H1 (cell line): ENCODE results near the gene POLR2F. TPM values are rescaled to one million over a fixed set of nuclear protein-coding genes. Genes with fewer than 3 reads are reported as not detected.

ENCODE experiments used
- ASH2L ChIP-seq: fragments of 200-600, 300-600 bp; sonication (generic); IDR thresholded peaks from one replicate; pipeline ENCODE4 v1.7.1; 2017; ENCODE audit warnings: low read length
- GABPA ChIP-seq: IDR thresholded peaks from 2 replicates; pipeline ENCODE4 v1.6.1; 2011; ENCODE audit warnings: mild to moderate bottlenecking, low read length, moderate library complexity, borderline replicate concordance; ENCODE audit not compliant: insufficient read depth
- JUN ChIP-seq: IDR thresholded peaks from 2 replicates; pipeline ENCODE4 v1.6.1; 2011; ENCODE audit warnings: low read depth, mild to moderate bottlenecking, improper control_type of control experiment, low read length
- SAP30 ChIP-seq: fragments of 300-600 bp; sonication (generic); IDR thresholded peaks from 2 replicates; pipeline ENCODE4 v1.7.1; 2012; ENCODE audit warnings: low read length, moderate library complexity, mild to moderate bottlenecking, inconsistent platforms; ENCODE audit not compliant: insufficient read depth, insufficient replicate concordance
- SP4 ChIP-seq: IDR thresholded peaks from 2 replicates; pipeline ENCODE4 v1.6.1; 2012; ENCODE audit warnings: low read length, inconsistent platforms
- polyA plus RNA-seq, 7 experiments: library from polyadenylated mRNA; depleted of rRNA in 3 of 7; stranded (reverse) in 5 of 7; unstranded in 2 of 7; fragments of >200 nt in 5 of 7; fragments of 200-250 nt in 2 of 7; gene quantifications; 1 replicate in 5 of 7; 2 replicates in 1 of 7; 4 replicates in 1 of 7; pipeline versions ENCODE4 v1.2.1 to v1.2.3, GENCODE V29; 2011 to 2013; ENCODE audit warnings: missing spikeins in 2 of 7, mixed read lengths in 2 of 7
- total RNA-seq: library from RNA; stranded (reverse); fragmentation: NEBNext Ultra II Directional; extraction: Animal tissue kit (Norgen Biotek cat#: 25700); gene quantifications from 2 replicates; pipeline ENCODE4 v1.2.1, GENCODE V29; 2021

The POLR2F gene
- total and polyA plus RNA-seq, 2 of the 8 experiments (the other 6 are each of a cell fraction or from before 2014, with no cell fraction given), result 150 to 176 TPM

DNA sequence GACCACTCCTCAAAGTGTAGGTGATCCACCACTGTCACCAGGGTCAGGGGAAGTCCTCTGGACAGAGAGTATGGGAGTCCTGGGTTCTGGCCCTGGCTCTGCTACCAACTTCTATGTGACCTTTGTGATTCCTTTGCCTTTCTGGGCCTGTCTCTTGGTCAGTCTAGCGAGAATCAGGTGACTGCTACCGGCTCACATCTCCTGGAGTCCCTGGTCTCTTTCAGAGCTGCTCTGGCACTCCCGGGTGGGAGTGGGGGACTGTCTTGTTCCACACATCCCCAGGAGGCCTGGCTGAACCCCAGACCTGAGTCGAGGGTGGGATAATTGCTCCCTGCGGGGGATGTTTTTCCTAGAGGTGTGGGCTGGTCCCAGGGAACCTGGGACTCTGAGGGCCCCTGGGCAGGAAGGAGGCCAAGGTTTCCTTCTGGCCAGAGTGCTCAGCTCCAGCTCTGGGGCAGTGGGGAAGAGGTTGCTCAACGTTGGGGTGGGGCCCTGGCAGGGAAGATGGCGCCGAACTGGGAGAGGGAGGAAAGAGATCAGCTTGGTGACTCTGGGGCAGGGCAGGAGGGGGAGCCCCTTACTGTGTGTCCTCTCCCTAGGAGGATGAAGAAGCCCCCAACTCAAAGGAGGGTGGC lies 28.8 kb downstream of the POLR2F start (continued):
- TF ChIP-seq JUN (no peak), SAP30 (no peak), GABPA (no peak), ASH2L (no peak), SP4 (no peak; the same call in 1 of the 2 replicates)
- TF ChIP-seq, all 59 proteins: peak for 0
